HEK293T (cell line): ENCODE data around the gene EXOC3L2.

ENCODE experiments used
- ARNT ChIP-seq: fragments of 450-650 bp; IDR thresholded peaks from 2 replicates; pipeline ENCODE4 v1.6.1; 2017; ENCODE audit warnings: mild to moderate bottlenecking
- FOXK2 ChIP-seq: fragments of 450-650 bp; IDR thresholded peaks from 2 replicates; pipeline ENCODE4 v1.6.1; 2016; ENCODE audit warnings: mild to moderate bottlenecking
- HDGF ChIP-seq: fragments of 450-650 bp; IDR thresholded peaks from 2 replicates; pipeline ENCODE4 v1.6.1; 2017; ENCODE audit warnings: antibody characterized with exemption, borderline replicate concordance
- SP1 ChIP-seq: fragments of 450-650 bp; IDR thresholded peaks from 2 replicates; pipeline ENCODE4 v1.6.1; 2017

DNA sequence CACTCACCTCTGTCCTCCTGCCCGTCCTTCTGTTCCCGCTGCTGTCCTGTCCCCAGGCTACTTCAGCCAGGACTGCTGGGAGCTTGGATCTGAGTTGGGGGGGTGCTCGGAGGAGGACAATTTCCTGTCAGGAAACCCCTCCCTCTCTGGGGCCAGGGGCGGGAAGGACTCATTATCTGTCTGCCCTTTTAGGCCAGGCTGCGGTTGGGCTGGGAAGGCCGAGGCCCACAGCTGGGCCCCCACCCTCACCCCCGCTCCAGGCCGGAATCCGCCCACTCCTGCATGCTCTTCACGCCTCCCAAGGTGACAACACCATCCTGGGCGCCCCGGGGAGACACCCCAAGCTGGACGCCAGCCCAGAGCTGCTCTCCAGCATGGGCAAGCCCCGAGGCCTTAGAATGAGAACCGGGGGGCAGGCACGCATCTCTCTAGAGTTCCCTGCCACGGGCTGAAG lies at the start of gene EXOC3L2:
- no peak for TF ChIP-seq SP1
- no peak for TF ChIP-seq FOXK2
- no peak for TF ChIP-seq ARNT
- no peak for TF ChIP-seq HDGF
